Hematopoietic multipotent progenitor cell treated with erythropoietin and hydrocortisone succinate and interleukin-3 and kit ligand, for 17 days (in vitro differentiated cells): ENCODE results near the gene DSG4.

Experiments
- DNase-seq: peaks from one replicate; pipeline ENCODE4 v3.0.0-alpha.2; 2015; ENCODE audit warnings: low spot score

Gene DSG4

GRCh38 chr18:31446854-31447253 lies 70.3 kb downstream of the DSG4 start:
- DNase-seq = no peak

GRCh38 chr18:31447530-31448191 lies 71.1 kb downstream of the DSG4 start, which contains the start of gene DSG3:
DSG3 (plus strand) TSS chr18:31447741; CDS start chr18:31447878, 137 bp downstream.
- DNase-seq = no peak

GRCh38 chr18:31450409-31450808 lies 73.8 kb downstream of the DSG4 start:
- no peak for DNase-seq

GRCh38 chr18:31451625-31452024 lies 75.0 kb downstream of the DSG4 start:
- DNase-seq = no peak

- DNase-seq = no peak
Measured at GRCh38 chr18:31454066-31454708, 77.6 kb downstream of the DSG4 start.
